ENCODE data around the gene SGCE.

The SGCE gene

DNA sequence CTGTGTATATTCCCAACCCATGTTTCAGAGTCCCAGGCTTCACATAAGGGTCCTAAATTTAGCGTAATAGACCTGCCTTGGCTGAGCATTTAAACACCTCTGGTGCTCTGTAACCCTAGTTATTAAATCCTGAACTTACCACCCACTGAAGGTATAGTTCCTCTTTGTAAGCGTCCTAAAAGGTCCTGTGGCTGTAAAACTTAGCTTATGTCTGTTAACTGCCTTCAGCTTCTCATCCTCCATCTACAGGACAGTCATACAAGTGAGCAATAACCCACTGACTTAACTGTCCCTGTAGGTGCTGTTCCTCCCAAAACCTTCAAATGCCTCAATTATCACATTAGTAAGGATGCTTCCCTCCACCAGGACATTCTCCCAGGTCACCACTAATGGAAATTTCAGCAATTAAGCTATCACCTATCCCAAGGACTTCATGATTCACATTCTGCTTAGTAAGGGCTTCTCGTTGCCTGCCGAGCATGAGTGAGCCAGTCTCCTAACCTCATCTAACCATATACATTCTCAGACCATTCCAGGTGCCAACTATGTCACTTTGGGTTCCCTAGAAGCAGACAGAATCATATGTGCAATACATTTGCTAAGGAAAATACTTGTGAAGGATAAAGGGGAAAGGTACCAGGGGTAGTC, 90.6 kb downstream of the SGCE start:
- no peak for DNase-seq (ENCODE audit: low read depth)

GRCh38 chr7:94562525-94562924, 93.4 kb downstream of the SGCE start:
- DNase-seq (ENCODE audit: low read depth): no peak

DNA sequence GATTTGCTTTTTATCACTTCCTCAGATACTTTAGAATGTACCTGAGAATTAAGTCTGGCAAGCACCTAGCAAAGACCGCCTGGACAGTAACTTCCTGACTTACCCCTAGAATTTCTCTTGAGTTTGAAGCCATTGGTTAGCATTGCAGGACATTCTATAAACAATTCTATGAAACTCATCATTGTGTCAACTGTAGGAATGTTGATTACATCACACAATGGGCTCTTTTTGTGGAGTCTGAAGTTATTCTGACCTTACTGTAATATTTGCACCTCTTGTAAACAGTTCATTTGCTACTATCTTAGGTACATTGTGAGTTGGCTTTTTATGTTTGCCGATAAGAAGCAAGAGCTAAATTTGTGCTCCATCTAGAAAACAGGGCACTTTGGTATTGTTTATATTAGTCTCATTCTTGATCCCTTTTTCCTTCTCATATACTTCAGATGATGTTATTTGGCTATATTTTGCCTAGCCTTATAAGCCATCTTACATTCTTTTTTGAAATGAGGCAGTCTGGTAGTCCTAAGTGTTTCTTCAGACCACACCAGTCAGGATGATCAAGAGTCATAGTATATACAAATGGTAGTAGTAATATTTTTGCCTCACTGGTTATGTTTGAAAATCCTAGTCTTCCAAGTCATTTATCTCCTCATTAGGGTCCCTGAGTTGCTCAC, 94.0 kb downstream of the SGCE start:
- DNase-seq (ENCODE audit: low read depth): no peak

- DNase-seq (ENCODE audit: low read depth): no peak
These were observed 96.0 kb downstream of the SGCE start for GRCh38 chr7:94559972-94560371.

- DNase-seq (ENCODE audit: low read depth): no peak
These were observed 98.7 kb downstream of the SGCE start for GRCh38 chr7:94557215-94557614.

DNA sequence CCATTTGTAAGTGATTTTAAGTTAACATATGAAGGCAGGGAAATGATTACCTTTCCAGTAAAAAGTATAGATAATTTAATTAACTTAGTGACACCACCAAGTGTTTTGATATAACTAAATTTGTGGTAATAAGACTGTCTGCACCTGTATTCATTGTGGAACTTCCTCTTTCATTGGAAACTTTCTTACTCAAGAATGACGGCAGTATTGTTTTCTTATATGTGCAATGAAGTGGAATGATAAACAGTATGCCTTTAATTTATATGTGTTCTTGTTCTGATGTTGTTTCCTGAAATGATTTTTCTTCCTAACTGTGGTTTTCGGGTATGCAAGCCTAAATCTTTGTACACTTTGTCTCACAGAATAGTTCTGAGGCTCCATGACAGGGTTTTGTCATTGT, 99.9 kb downstream of the SGCE start:
- no peak for DNase-seq (ENCODE audit: low read depth)

DNA sequence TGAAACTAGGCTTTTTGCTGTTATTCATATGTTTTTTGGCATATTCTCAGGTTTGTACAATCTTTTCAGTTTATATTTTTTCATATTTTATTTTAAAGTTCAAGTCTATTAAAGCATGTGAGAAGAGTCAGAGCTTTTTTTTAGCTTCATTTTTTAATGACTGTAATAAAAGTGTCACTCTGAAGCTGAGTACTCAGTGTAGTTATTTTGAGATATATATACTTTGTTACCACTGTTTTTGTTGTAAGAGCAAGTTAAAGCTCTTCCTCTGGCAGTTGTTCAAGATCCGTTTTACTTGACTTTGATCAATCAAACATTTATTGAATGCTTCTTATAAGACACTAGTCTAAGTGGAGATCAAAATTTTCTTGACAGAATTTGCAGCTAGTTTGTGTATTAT, 108.8 kb downstream of the SGCE start:
- DNase-seq (ENCODE audit: low read depth): no peak

DNA sequence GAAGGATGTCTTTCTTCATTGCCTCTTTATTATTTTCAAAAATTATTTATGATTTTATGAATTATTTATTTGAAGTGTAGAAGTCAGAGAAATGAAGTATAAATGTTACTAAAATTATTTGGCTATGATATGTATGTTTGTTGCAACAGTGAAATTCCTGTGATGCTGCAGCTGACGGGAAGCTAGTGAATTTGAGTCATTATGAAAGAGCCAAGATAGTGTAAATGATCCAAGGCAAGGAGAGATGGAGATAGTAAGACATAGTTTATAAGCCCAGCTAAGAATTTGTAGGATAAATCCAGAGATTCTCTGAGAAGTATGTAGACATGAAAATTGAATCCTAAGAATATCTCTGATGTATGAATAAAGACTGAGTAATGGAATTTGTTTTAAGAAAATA, 115.5 kb downstream of the SGCE start:
- DNase-seq (ENCODE audit: low read depth): no peak

All from stimulated activated CD8-positive, alpha-beta memory T cell treated with anti-CD3 and anti-CD28 coated beads, Interleukin-7, amount 100 ng/mL, for 24 hours (primary cell).